ENCODE results near the gene CYP26C1. TPM values are rescaled to one million over a fixed set of nuclear protein-coding genes. Genes with fewer than 3 reads are reported as not detected.

Gene CYP26C1
- total and polyA plus RNA-seq, 8 donors: 0.09 to 0.42 (median 0.18) TPM; not detected in 5

DNA sequence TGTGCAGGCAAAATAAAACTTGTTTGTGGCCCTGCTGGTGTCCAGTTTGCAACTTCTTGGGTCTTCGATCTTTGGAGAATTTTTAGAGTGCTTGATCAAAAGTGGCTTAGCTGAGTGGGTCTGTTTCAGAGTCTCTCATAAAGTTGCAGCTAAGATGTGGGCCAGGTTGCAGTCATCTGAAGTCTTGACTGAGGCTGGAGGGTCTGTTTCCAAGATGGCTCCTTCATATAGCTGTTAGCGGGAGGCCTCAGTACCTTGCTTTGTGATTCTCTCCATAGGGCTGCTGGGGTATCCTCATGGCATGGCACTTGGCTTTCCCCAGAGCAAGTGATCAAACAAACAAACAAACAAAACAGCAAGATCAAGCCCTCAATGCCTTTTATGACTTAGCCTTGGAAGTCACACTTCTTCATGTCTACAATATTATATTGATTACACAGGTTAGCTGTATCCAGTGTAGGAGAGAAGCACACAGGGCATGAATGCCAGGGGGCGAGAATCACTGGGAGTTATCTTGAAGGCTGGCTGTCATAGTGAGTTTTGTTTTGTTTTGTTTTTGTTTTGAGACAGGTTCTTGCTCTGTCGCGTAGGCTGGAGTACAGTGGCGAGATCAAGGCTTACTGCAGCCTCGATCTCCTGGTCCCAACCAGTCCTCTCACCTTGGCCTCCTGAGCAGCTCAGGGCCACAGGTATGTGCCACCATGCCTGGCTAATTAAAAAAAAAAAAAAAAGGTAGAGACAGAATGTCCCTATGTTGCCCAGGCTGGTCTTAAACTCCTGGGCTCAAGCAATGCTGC is 23.3 kb downstream of the CYP26C1 start:
- ATAC-seq (no peak), DNase-seq (no peak)
- TF ChIP-seq, protein P1, sequence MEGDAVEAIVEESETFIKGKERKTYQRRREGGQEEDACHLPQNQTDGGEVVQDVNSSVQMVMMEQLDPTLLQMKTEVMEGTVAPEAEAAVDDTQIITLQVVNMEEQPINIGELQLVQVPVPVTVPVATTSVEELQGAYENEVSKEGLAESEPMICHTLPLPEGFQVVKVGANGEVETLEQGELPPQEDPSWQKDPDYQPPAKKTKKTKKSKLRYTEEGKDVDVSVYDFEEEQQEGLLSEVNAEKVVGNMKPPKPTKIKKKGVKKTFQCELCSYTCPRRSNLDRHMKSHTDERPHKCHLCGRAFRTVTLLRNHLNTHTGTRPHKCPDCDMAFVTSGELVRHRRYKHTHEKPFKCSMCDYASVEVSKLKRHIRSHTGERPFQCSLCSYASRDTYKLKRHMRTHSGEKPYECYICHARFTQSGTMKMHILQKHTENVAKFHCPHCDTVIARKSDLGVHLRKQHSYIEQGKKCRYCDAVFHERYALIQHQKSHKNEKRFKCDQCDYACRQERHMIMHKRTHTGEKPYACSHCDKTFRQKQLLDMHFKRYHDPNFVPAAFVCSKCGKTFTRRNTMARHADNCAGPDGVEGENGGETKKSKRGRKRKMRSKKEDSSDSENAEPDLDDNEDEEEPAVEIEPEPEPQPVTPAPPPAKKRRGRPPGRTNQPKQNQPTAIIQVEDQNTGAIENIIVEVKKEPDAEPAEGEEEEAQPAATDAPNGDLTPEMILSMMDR (IDR thresholded peaks at IDR 0.05): no peak
- no peaks in the 10 kb centered on the region for H3K36me3 ChIP-seq
- peaks cover 0 to 21% of the 10 kb centered on the region in 2 donors for H3K27me3 ChIP-seq
- peaks cover 0 to 7% of the 10 kb centered on the region in 2 donors for H3K4me1 ChIP-seq
- intact Hi-C loops (cut with DNase I): no loop called here
- H3K4me3 ChIP-seq: no peak overlapping the region
- H3K27ac ChIP-seq: no peak overlapping the region
- H3K9me3 ChIP-seq: no peaks in the 10 kb centered on the region

DNA sequence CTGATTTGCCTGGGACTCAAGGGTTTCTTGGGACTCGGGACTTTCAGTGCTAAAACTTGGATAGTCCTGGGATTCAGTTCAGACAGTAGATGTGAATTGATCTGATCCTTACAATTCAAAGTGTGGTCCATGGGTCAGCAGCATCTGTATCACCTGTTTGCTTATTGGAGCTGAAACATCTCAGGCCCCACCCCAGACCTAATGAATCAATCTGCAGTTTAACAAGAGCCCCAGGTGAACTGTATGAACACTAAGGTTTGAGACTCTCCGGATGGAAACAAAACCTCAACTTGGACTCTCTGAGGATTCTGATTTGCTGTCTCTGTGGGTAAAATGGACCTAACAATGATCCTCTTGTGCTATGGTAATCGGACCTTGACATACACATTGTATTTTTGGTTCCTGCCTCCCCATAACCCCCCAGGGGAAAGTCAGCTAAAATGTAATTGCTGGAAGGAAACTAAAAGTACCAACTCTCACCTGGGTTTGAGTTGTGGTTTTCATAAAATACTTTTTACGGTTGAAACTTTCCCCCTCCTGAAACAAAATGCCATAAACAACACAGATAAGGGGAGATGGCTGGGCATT is 24.8 kb downstream of the CYP26C1 start:
- DNase-seq: no peak
- Histone ChIP-seq H3K9me3 (no peaks in the 10 kb centered on the region), H3K4me1 (peaks cover 0 to 3% of the 10 kb centered on the region in 2 donors)

DNA sequence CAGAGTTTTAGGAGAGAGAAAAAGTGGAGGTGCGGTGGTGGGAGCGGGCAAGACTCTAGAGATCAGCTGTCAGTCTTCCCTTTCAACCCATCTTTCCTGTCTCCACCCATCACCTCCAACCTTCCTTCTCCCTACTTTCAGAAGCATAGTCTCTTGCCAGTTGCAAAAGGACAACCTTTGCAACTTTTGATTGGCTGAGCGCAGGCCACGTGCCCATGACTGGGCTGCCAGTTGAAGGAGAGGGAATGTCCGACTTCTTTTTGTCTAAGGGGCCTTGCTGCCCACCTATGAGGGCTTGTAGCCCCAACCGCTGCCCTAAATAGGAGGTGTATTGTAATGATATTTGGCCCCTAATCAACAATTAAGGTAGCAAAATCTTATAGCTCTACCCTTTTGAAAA is 25.7 kb downstream of the CYP26C1 start:
- H3K27me3 ChIP-seq: no peaks in the 10 kb centered on the region

More for the DNA sequence above, 24.8 kb downstream of the CYP26C1 start:
- Histone ChIP-seq H3K27me3 (peaks cover 0 to 6% of the 10 kb centered on the region in 2 donors), H3K36me3 (no peaks in the 10 kb centered on the region), H3K27ac (no peak overlapping the region), H3K4me3 (no peak overlapping the region)
- TF ChIP-seq, protein P1 (IDR thresholded peaks at IDR 0.05): no peak
- intact Hi-C loops (cut with DNase I): no loop called here
- no peak for ATAC-seq

DNA sequence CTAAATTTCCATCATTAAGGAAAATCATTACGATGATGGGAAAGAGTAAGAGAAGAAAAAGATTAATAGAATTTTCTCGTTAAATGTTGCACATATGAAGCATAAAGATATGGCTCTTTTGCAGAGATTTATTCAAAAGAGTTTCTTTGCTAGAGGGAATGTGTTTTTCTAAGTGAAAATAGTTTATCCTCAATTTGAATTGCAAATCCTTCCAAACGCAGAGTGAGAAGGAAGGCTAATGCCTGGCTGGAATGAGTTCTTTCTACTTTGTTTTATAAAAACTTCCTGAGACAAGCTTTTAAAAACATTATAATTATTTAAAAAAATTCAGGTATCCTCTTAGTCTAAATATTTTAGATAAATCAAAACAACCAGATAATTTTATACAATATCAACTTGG is 27.2 kb downstream of the CYP26C1 start:
- DNase-seq: no peak
- H3K36me3 ChIP-seq: no peaks in the 10 kb centered on the region
- intact Hi-C loops (cut with DNase I): no loop called here
- H3K4me1 ChIP-seq: no peaks in the 10 kb centered on the region
- TF ChIP-seq, protein P1 (IDR thresholded peaks at IDR 0.05): no peak
- ATAC-seq: no peak
- no peaks in the 10 kb centered on the region for H3K27me3 ChIP-seq
- no peak overlapping the region for H3K27ac ChIP-seq
- H3K4me3 ChIP-seq: no peak overlapping the region
- no peaks in the 10 kb centered on the region for H3K9me3 ChIP-seq

More for the DNA sequence above, 25.7 kb downstream of the CYP26C1 start:
- Histone ChIP-seq H3K36me3 (no peaks in the 10 kb centered on the region), H3K4me1 (no peaks in the 10 kb centered on the region), H3K9me3 (no peaks in the 10 kb centered on the region), H3K4me3 (no peak overlapping the region), H3K27ac (no peak overlapping the region)
- intact Hi-C loops (cut with DNase I): no loop called here
- ATAC-seq: no peak
- TF ChIP-seq, protein P1 (IDR thresholded peaks at IDR 0.05): no peak
- no peak for DNase-seq

DNA sequence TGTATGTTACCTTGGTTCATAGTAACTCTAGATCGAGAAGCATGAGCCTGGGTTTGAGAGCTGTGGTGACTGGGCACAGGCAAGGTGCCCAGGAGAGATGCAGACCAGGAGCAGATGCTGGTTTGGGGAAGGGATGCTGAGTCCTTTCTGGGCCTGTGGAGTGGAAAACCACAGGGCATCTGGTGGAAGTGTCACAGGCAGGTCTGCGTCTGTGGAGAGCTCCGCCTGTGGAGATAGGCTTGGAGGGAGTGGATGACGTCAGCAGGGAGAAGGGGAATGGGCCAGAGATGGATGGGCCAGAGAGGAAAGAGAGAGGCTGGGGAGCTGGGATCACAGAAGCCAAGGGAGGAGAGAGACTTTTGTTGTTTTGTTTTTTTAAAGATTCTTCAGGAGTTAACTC is 27.9 kb downstream of the CYP26C1 start:
- no peaks in the 10 kb centered on the region for H3K9me3 ChIP-seq
- DNase-seq (no peak), ATAC-seq (no peak)
- H3K4me1 ChIP-seq: no peaks in the 10 kb centered on the region
- no peaks in the 10 kb centered on the region for H3K27me3 ChIP-seq
- TF ChIP-seq, protein P1 (IDR thresholded peaks at IDR 0.05): no peak
- H3K36me3 ChIP-seq: no peaks in the 10 kb centered on the region
- H3K27ac ChIP-seq: no peak overlapping the region
- no peak overlapping the region for H3K4me3 ChIP-seq
- intact Hi-C loops (cut with DNase I): no loop called here

All from left lung (tissue), 10 donors.